HG02610 (cell line): Measurements from ENCODE around the gene USP6NL.
A peak's percentile ranks its signal among the peaks of the same experiment; 100 is the strongest.

Experiments
- ATAC-seq: cut with Tn5 transposase; IDR thresholded peaks from one replicate; pipeline ENCODE4 v1.9.1; 2021; ENCODE audit warnings: mild to moderate bottlenecking, moderate library complexity; ENCODE audit not compliant: unreplicated experiment

Gene USP6NL

DNA sequence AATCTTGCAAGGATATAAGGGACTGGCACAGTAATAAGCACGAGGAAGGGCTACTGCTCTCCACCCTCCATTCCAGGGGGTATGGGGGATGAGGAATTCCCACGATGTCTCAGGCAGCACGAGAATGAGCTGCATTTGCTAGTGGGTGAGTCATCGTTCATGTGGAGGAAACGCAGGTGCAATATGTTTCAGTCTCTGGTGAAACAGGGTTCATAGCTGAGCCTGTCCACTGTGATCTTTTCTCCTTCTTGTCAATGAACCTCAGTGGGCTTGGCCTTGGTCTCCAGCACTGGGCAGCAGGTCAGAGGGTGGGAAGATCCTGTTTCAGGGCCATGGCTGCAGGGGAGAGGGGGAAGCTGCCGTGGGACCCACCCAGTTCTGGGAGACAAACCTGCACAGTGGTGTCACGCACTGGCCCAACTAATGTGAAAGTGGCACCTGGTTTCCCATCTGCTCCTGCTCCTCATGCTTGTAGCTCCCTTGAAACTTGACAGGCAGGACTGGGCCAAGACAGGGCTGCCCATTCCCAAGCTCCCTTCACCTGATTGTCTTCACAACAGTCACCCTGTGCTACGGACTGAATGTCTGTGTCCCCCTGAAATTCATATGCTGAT lies 181.9 kb downstream of the USP6NL start:
- ATAC-seq: no peak

DNA sequence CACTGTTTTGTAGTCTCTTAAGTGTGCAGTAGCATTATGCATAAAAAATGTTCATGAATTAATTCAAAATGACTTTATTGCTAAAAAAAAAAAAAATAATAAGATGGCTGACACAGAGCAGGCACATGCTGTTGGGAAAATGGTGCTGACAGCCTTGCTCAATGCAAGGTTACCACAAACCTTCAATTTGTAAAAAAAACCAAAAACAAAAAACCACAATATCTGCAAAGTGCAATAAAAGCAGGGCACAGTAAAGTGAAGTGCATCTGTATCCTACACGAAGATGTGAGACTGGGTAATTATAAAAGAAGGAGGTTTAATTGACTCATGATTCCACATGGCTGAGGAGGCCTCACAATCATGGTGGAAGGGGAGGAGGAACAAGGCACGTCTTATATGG lies 185.8 kb downstream of the USP6NL start:
- ATAC-seq: no peak

DNA sequence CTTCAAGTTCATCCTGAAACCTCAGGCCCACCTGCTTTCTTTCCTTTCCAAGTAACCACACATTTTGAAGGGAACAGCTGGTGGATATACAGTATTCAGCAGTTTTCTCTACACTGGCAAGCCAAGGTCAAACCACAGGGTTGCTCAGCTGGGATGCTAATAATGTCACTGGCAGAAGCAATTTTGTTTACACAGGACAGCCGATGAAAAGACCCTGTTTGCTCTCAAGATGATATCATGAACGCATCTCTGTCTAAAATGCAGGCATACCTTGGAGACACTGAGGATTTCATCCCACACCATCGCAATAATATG lies 186.2 kb downstream of the USP6NL start:
- ATAC-seq: no peak

DNA sequence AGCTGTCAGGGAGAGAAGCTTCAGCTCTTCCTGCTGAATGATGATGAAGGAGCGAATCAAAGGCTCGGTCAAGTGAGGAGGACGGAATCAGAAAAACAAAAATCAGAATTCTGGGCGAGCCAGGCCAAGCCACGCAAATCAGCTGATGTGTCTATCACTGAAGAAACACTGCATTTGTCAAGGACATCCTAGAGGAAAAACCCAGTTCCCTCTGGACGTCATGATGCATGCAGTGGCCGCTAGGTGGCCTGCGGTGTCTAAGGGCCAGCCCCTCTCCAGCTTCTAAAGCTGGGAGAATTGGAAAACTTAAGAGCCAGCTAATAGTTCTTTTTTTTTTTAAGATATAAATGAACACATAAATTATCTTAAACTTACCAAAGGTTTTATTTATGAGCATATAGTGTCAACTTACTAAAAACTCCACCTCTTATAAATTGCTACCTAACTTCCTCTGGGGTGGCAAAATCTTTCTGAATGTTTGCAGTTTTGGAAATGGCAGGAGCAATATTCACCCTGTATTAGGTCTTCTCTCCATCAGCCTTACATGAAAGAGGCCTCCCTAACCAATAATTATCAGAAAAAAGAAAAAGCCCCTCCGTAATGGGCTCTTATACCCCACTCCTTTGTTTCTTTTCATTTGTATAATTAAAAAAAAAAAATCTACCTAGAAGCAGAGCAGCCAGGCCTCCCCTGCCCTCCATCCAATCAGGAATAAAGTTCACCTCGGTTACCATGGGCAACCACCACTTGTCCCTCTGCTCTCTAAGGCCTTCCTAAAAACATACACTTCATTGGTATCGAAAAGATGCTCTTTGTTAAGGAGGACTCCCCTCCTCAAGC lies 186.8 kb downstream of the USP6NL start:
- ATAC-seq: peak; percentile 60

DNA sequence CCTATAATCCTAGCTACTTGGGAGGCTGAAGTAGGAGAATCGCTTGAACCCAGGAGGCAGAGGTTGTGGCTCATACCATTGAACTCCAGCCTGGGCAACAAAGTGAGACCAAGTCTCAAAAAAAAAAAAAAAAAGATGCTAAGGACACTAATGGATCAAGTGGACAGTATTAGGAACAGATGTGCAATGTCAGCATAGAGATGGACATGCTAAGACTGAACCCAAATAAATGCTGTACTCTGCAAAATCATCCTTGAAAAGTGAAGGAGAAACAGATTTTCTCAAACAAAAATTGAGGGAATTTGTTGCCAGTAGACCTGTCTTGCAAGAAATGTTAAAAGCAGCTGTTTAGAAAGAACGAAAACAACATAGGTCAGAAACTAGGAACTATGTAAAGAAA lies 194.5 kb downstream of the USP6NL start:
- no peak for ATAC-seq

DNA sequence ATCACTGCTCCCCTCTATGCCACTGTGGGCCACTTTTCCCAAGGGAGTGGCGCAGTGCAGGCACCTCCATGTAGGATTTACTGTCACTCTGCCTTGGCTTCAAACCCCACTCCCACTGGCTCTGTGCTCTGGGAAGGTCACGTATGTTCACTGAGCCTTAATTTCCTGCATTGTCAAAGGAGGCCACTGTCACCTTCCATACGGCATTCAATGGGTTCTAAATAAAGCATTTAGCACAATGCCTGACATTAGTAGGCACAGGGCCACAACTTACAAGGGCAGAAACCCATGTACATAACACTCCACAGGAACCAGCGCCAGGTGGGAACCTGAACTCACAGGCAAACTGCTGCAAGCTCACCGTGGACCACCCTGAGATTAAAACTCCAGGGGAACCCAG lies 196.4 kb downstream of the USP6NL start:
- no peak for ATAC-seq

DNA sequence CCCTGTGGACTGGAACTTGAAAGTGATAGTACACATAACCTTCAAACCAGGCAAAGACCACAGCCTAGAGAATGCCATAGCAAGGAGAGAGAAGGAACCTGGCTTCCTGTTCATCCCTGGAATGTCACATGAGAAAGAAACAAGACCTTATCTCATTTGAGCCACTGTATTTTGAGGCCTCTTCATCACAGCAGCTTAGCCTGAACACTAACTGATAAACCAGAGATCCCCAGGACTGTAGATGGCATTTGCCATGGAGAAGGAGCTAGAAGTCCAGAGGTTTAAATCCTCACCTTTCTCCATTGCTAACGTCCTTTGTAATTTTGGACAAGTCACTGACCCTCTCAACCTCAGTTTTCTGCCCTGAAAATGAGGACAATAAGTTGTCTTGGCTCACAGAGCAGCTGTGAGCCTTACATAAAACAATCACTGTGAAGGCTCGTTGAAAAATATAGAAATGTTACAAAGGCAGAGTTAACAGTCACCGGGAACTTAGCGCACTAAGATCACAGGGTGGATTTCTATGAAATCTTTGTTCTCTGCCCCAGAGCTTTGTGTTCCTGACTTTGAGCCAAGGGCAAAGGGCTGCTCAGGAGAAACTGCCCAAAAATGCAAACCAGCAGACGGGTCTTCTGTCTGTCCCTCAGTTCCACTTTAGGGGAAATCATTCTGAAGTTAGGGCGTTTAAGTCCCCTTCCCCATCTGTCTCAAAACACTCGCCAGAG lies 197.0 kb downstream of the USP6NL start:
- no peak for ATAC-seq

DNA sequence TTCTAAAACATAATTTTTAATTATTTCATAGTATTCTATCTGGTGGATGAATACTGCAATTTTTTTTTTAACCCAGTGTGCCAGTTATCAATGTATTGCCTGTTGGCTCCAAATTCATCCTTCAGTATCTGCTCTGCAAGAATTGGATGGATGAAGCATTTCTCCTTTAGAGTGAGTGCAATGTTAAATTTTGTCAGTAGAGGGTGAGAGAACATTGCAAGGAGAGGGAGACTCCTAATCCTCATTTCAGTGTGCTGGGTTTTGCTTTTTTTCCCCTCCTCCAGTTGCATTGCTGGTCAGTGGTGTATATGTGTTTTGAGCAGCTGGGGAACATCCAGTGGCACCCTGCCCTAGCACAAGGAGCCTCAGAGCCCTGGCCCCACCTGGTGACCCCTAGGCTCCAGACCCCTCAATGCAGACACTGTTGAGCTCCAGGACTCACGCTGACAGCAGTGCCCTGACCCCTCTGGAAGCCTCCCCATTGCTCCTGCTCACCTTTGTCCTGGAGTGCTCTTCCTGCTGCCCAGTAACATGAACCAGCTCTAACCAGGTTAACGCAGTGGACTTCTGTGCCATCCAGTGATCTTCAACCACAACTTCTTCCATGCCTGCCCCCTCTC lies 199.4 kb downstream of the USP6NL start:
- ATAC-seq: no peak

DNA sequence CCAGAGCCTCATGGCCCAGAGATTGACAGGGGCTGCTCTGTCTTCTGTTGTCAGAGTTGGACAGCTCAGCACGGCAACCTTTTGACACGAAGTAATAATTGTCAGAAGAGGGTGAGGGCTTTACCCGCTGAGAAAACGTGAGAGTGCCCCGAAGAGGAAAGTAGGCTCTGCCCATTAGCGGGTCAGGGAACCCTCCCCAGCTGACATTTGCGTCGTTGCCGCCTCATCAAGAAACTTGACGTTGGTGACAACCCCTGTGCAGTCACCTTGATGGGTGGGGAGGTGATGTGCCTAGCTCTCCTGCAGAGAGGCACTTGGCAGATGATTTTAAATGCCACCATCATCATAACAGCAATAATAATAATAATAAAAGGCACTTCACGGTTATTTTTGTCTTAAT lies 202.1 kb downstream of the USP6NL start:
- no peak for ATAC-seq

DNA sequence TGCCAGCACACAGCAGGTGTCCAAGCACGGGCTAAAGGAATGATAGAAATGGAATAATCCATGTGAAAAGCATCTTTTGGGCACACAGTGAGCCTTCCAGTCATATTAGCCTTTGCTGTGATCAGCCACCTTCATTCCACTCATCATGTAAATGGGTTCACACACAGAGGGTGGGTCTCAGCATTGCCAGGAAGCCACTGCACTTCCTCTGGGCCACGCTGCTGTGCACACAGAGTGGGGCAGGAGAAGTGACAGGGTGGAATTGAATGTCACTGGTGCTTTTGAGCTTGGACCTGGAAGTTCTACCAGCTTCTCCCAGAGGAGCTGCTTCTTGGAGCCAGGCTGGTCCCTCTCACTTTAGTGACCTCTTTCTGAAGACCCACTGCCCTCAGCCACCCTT lies 203.5 kb downstream of the USP6NL start:
- no peak for ATAC-seq

DNA sequence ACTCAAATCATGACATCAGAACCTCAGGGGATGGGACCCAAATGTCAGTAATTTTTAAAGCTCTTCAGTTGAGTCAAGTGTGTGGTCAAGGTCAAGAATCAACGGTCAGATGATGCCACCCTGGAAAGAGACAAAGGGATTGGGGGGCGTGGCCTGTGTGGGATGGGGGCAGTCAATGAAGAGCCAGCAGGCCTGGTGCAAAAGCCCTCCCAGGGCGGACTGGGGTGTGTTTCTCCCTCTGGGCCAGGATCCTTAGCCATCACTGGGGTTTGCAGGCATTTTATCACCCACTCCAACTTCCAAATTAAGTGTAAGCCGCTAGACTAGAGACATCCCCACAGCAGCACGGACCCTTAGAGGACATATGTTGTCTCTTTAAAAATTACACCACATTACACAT lies 204.7 kb downstream of the USP6NL start:
- ATAC-seq: no peak

DNA sequence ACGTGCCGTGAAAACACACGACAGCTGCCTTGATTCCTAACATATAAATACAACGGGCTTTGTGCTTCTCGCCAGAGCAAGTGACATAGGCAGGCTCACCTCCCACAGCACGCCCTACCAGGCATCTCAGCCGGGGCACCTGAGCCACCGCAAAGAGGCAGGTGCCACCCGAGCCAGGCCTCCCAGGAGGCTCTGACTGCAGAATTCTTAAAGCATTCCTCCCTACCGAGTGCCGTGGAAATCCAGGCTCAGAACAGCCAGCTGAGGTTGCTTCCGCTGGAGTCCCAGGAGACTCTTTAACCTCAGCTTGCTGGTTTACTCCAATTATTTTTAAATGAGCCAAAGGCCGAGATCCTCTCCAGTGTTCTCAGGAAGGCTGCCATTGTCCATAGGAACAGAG lies 206.5 kb downstream of the USP6NL start:
- ATAC-seq: no peak
